ENCODE measurements around the gene TLR1. TPM values are rescaled to one million over a fixed set of nuclear protein-coding genes. Genes with fewer than 3 reads are reported as not detected.
"Not testable (repeated sequence)": the region's sequence is repeated elsewhere in the genome, so short reads cannot be mapped to it uniquely, and the experiment has no call there.

Gene TLR1
- total RNA-seq, 4 donors from 2014 or later, result 15.7 to 29.7 (median 22.8) TPM

DNA sequence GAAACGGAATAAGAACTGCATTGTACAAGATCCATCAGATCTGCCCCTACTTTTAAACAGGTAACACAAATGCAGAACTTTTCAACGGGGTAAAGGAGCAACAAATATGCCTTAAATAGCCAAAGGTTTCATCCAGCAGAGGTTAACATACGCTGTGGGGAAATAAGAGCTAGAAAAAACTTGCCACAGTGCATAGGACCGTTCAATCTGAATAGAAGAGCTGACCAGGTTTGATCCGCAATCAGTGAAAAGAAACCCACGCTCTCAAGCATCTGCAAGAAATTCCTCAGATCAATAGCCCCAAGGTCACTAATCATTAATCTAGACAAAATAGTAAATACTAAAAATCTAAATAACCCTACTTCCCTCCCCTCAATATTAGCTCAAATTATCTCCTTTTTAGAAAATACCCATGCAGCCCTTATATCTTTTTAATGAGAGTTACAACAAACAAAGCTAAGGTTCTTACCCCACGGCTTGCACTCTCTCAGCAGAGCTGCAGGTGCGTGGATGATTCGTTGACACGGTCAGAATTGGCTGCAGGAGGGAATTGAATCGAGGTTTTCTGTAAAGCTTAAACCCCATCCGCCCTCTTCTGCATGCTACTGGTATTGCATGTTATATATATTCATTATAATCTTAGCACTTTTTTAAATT lies 22.0 kb downstream of the TLR1 start, which contains the start of gene TLR10:
Gene TLR10, minus strand, starts transcription at position 539 of the 657 bp plus-strand sequence. CDS start 7,400 bp downstream, outside the sequence.
- H3K4me3 ChIP-seq, result no peak within 1 kb of the TSS
- DNase-seq (ENCODE audit: low spot score in 2 of 2), result peak in 1 of 2 donors; percentile 77
- TF ChIP-seq, protein P1, sequence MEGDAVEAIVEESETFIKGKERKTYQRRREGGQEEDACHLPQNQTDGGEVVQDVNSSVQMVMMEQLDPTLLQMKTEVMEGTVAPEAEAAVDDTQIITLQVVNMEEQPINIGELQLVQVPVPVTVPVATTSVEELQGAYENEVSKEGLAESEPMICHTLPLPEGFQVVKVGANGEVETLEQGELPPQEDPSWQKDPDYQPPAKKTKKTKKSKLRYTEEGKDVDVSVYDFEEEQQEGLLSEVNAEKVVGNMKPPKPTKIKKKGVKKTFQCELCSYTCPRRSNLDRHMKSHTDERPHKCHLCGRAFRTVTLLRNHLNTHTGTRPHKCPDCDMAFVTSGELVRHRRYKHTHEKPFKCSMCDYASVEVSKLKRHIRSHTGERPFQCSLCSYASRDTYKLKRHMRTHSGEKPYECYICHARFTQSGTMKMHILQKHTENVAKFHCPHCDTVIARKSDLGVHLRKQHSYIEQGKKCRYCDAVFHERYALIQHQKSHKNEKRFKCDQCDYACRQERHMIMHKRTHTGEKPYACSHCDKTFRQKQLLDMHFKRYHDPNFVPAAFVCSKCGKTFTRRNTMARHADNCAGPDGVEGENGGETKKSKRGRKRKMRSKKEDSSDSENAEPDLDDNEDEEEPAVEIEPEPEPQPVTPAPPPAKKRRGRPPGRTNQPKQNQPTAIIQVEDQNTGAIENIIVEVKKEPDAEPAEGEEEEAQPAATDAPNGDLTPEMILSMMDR (IDR thresholded peaks at IDR 0.05), result peak; percentile 62 to 78 (median 70)
- TF ChIP-seq POLR2A (IDR thresholded peaks at IDR 0.05), result no peak
- no peak for TF ChIP-seq EP300 (IDR thresholded peaks at IDR 0.05)
- peaks cover 0 to 8% (median 0%) of the 10 kb centered on the region in 4 donors for H3K4me1 ChIP-seq
- H3K36me3 ChIP-seq, result no peaks in the 10 kb centered on the region
- H3K27me3 ChIP-seq, result no peaks in the 10 kb centered on the region
- WGBS, 2 donors, result 38 to 39% methylated on average over 12 of the region's 12 CpGs
- H3K27ac ChIP-seq, result peak within 1 kb of the TSS in 1 of 4 donors; percentile 0
- H3K9me3 ChIP-seq, result no peaks in the 10 kb centered on the region

DNA sequence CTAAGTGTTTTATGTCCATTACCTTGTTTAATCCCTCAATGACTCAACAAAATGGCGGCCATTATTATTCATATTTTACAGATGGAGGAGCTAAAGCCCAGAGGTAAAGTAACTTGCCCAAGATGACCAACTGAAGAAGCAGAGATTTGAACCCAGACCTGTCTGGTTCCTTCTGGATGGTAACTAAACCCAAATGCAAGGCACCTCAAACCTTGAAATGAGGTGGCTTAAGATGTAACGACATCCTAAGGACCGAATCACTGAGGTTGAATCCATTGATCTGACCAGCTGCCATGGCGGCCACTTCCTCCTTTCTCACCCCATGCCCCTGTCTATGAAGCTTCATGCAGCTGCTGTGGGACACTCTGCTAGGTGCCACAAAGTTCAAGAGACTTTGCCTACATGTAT lies 22.7 kb downstream of the TLR1 start:
- no peaks in the 10 kb centered on the region for H3K9me3 ChIP-seq
- no peak for DNase-seq (ENCODE audit: low spot score in 2 of 2)
- H3K27ac ChIP-seq, result peak overlapping the region in 1 of 4 donors; percentile 0
- TF ChIP-seq EP300 (IDR thresholded peaks at IDR 0.05), result no peak
- H3K27me3 ChIP-seq, result no peaks in the 10 kb centered on the region
- no peak overlapping the region for H3K4me3 ChIP-seq
- H3K4me1 ChIP-seq, result peaks cover 0 to 8% (median 0%) of the 10 kb centered on the region in 4 donors
- H3K36me3 ChIP-seq, result no peaks in the 10 kb centered on the region
- WGBS, 2 donors, result 97 to 98% methylated on average over 4 of the region's 4 CpGs

DNA sequence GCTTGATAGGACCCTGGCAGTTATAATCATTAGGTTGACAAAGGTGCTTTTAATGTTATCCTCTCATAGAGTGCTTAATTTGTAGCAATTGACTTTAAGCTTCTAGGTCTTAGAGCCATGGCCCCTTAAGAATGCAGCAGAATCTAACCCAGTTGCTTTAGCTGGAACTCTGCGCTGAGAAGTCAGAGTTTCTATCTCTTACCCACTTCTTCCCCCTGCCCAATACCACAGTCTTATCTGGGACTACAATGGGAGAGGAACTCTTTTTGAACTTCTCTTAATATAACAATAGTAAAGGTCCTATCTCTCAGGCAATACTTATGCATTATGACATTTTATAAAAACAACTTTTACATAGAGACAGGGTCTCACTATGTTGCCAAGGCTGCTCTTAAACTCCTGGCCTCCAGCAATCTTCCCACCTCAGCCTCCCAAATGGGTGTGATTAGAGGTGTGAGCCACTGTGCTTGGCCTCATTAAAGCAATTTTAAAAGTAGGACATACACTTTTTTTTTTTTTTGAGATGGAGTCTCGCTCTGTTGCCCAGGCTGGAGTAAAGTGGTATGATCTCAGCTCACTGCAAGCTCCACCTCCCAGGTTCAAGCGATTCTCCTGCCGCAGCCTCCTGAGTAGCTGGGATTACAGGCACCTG lies 23.6 kb downstream of the TLR1 start:
- Histone ChIP-seq H3K4me1 (peaks cover 0 to 8% (median 0%) of the 10 kb centered on the region in 4 donors), H3K36me3 (no peaks in the 10 kb centered on the region), H3K27me3 (no peaks in the 10 kb centered on the region), H3K4me3 (no peak overlapping the region), H3K27ac (no peak overlapping the region), H3K9me3 (no peaks in the 10 kb centered on the region)
- no peak for DNase-seq (ENCODE audit: low spot score in 2 of 2)
- 91 to 93% methylated on average over 4 of the region's 4 CpGs for WGBS, 2 donors
- TF ChIP-seq EP300 (IDR thresholded peaks at IDR 0.05), result no peak
- TF ChIP-seq POLR2A (IDR thresholded peaks at IDR 0.05), result no peak
- TF ChIP-seq, protein P1 (IDR thresholded peaks at IDR 0.05), result no peak

DNA sequence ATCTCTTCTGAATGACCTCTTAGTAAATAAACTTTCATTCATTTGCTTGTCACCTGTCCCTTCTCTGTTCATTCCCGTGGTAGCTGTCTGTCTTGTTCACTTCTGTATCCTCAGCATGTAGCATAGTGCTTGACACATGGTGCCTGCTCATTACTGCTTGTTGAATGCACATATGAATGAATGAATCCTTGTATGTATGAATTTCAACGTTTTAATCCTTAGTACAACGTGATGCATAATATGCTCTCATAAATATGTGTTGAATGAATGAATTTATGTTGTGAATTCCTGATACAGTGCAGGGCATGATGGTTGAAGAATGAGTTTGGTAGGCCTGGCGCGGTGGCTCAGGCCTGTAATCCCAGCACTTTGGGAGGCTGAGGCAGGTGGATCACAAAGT lies 24.8 kb downstream of the TLR1 start:
- WGBS, 2 donors, result 79 to 85% methylated on average over 5 of the region's 5 CpGs
- H3K4me1 ChIP-seq, result peaks cover 0 to 8% (median 0%) of the 10 kb centered on the region in 4 donors

DNA sequence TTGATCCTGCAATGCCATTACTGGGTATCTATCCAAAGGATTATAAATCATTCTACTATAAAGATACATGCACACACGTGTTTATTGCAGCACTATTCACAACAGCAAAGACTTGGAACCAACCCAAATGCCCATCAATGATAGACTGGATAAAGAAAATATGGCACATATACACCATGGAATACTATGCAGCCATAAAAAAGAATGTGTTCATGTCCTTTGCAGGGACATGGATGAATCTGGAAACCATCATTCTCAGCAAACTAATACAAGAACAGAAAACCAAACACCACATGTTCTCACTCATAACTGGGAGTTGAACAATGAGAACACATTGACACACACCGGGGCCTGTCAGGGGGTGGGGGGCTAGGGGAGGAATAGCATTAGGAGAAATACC lies 26.7 kb downstream of the TLR1 start:
- H3K4me3 ChIP-seq; H3K27ac ChIP-seq; H3K9me3 ChIP-seq; DNase-seq (ENCODE audit: low spot score in 2 of 2); H3K27me3 ChIP-seq; H3K36me3 ChIP-seq; H3K4me1 ChIP-seq: not testable (repeated sequence)
- WGBS, 2 donors, result 88 to 89% methylated on average over 2 of the region's 2 CpGs

More for the DNA sequence above, 24.8 kb downstream of the TLR1 start:
- Histone ChIP-seq H3K36me3 (no peaks in the 10 kb centered on the region), H3K9me3 (no peaks in the 10 kb centered on the region), H3K27ac (no peak overlapping the region), H3K27me3 (no peaks in the 10 kb centered on the region), H3K4me3 (no peak overlapping the region)
- no peak for DNase-seq (ENCODE audit: low spot score in 2 of 2)
- TF ChIP-seq POLR2A (IDR thresholded peaks at IDR 0.05) (no peak), EP300 (IDR thresholded peaks at IDR 0.05) (no peak)
- TF ChIP-seq, protein P1 (IDR thresholded peaks at IDR 0.05), result no peak

DNA sequence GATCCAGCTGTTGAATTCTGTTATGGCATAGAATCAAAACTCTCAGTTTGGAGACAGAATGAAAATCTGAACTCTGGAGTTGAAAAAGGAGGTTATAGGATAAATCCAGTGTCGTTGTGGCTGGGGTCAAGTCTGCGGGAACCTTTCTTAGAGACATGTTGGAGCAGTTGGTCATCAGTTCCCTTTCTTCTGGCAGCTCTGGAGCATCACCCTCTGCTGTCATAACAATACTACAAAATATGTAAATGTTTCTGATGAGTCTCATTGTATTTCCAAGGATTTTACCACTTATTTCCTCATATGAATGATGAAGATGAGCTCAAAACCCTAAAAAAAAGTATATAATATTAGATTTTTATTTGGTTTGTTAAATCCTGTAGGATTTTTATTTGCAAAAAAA lies 29.3 kb downstream of the TLR1 start:
- DNase-seq (ENCODE audit: low spot score in 2 of 2), result no peak
- WGBS, 2 donors, result 86 to 94% methylated on average over 2 of the region's 2 CpGs
- H3K4me3 ChIP-seq, result no peak overlapping the region
- no peaks in the 10 kb centered on the region for H3K9me3 ChIP-seq
- no peaks in the 10 kb centered on the region for H3K27me3 ChIP-seq
- no peak for TF ChIP-seq POLR2A (IDR thresholded peaks at IDR 0.05)
- TF ChIP-seq, protein P1 (IDR thresholded peaks at IDR 0.05), result no peak
- no peak overlapping the region for H3K27ac ChIP-seq
- H3K36me3 ChIP-seq, result no peaks in the 10 kb centered on the region
- H3K4me1 ChIP-seq, result no peaks in the 10 kb centered on the region

Measured in tibial nerve (tissue), 4 donors.